Activated CD8-positive, alpha-beta T cell treated with anti-CD3 and anti-CD28 coated beads for 36 hours (primary cell): ENCODE data around the gene CELF2. TPM values are rescaled to one million over a fixed set of nuclear protein-coding genes. Genes with fewer than 3 reads are reported as not detected.

Experiments
- ATAC-seq: fragments of 200-7000 bp; cut with Tn5 transposase; one replicate; pipeline ENCODE4 v1.10.0; 2021; ENCODE audit warnings: mild to moderate bottlenecking, moderate library complexity
- CTCF ChIA-PET: fragments of 350-600 bp; sonication (Branson Sonifier 250); formaldehyde crosslinking; loops from one replicate; lab custom pipeline; 2021; ENCODE audit warnings: antibody characterized with exemption; lab: Charles Lee
- POLR2A ChIA-PET: fragments of 350-600 bp; sonication (Branson Sonifier 250); formaldehyde crosslinking; loops from one replicate; lab custom pipeline; 2021; ENCODE audit warnings: antibody characterized with exemption; lab: Charles Lee
- DNase-seq: peaks from one replicate; pipeline ENCODE4 v3.0.0-alpha.2; 2020
- H3K27ac Mint-ChIP-seq: one replicate; pipeline ENCODE4 v1.8.0; 2021; ENCODE audit warnings: mild to moderate bottlenecking, mixed read lengths
- H3K27me3 Mint-ChIP-seq: one replicate; pipeline ENCODE4 v1.8.0; 2021; ENCODE audit warnings: mixed read lengths
- H3K36me3 Mint-ChIP-seq: one replicate; pipeline ENCODE4 v1.8.0; 2021; ENCODE audit warnings: low read depth, mixed read lengths
- H3K4me1 Mint-ChIP-seq: one replicate; pipeline ENCODE4 v1.8.0; 2021; ENCODE audit warnings: low read depth, mixed read lengths
- H3K4me3 Mint-ChIP-seq: one replicate; pipeline ENCODE4 v1.8.0; 2021; ENCODE audit warnings: mild to moderate bottlenecking, moderate library complexity, mixed read lengths
- H3K9me3 Mint-ChIP-seq: one replicate; pipeline ENCODE4 v1.8.0; 2021; ENCODE audit warnings: mixed read lengths
- intact Hi-C: fragments of 100-400 bp; cut with micrococcal nuclease; formaldehyde crosslinking; loops from one replicate; pipeline ENCODE4 v1.10.0; 2022
- total RNA-seq, 2 experiments: library from RNA; stranded (reverse); gene quantifications; one replicate each; pipeline ENCODE4 v1.2.3, GENCODE V29; 2021
- TF ChIP-seq, protein P1 (sequence below): fragments of 200-600 bp; IDR thresholded peaks from one replicate; pipeline ENCODE4 v1.8.0; 2022; ENCODE audit warnings: antibody characterized with exemption, mild to moderate bottlenecking

The CELF2 gene
- total RNA-seq, 2 experiments from 2014 or later = 132 to 133 TPM

DNA sequence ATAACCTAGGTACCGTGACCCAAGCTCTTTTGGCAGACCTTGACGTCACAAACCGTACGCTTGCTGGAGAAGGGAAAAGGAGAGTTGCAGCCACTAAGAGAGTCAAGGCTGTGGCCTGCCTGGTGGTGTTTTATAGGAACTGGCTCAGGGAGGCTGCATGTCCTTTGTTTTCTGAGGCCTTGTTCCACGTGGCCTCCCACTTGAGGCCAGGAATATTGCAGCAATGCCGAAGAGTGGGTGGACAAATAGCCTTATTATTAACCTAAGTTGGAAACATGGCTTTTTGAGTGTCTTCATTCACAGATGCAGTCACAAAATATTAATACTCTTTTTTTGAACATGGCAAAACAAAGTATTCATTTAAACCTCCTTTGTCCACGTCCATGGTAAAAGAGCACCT, 178.0 kb downstream of the CELF2 start:
- ChIA-PET POLR2A (interaction anchor here (0.6 to 2.3 kb wide), 3 partner anchors 10 to 55 kb away, joined by 3 to 6 read pairs (median 3); no protein-coding TSS in a partner anchor), CTCF (no interaction called here)
- ATAC-seq = no peak
- Mint-ChIP-seq H3K27ac (peak overlapping the region; percentile 79), H3K4me3 (no peak overlapping the region), H3K9me3 (peaks cover 2% of the 10 kb centered on the region), H3K27me3 (no peaks in the 10 kb centered on the region), H3K4me1 (peaks cover 96% of the 10 kb centered on the region), H3K36me3 (peaks cover 93% of the 10 kb centered on the region)
- TF ChIP-seq, protein P1, sequence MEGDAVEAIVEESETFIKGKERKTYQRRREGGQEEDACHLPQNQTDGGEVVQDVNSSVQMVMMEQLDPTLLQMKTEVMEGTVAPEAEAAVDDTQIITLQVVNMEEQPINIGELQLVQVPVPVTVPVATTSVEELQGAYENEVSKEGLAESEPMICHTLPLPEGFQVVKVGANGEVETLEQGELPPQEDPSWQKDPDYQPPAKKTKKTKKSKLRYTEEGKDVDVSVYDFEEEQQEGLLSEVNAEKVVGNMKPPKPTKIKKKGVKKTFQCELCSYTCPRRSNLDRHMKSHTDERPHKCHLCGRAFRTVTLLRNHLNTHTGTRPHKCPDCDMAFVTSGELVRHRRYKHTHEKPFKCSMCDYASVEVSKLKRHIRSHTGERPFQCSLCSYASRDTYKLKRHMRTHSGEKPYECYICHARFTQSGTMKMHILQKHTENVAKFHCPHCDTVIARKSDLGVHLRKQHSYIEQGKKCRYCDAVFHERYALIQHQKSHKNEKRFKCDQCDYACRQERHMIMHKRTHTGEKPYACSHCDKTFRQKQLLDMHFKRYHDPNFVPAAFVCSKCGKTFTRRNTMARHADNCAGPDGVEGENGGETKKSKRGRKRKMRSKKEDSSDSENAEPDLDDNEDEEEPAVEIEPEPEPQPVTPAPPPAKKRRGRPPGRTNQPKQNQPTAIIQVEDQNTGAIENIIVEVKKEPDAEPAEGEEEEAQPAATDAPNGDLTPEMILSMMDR = no peak
- no peak for DNase-seq
- intact Hi-C loops = no loop called here

DNA sequence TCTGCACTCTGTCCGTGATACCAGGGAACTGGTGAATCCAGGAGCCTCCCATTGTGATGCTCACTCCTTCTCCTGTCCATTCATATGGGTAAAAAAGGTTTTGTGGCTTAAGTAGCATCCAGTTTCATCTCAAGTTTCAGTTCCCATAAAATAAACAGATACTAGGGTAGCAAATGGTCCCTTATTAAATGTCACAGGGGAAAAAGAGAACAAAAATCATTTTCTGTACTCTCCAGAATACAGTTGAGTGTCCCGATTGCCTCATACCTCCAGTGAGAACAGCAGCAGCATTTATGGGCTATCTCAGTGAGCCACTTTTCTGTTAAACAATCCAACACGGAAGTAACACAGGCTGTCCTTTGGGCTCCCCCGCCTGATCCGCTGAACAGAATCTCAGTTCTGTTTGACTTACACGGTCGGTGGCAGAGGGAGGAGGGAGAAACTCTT, 179.6 kb downstream of the CELF2 start:
- intact Hi-C loops = no loop called here
- Mint-ChIP-seq H3K4me1 (peaks cover 96% of the 10 kb centered on the region), H3K36me3 (peaks cover 93% of the 10 kb centered on the region), H3K9me3 (peaks cover 6% of the 10 kb centered on the region), H3K27ac (peak overlapping the region; percentile 79), H3K4me3 (no peak overlapping the region), H3K27me3 (no peaks in the 10 kb centered on the region)
- no peak for ATAC-seq
- DNase-seq = no peak
- TF ChIP-seq, protein P1 = no peak
- ChIA-PET CTCF (interaction anchor here (1.5 kb wide), 1 partner anchor 8 kb away, joined by 3 read pairs; no protein-coding TSS in a partner anchor), POLR2A (no interaction called here)

DNA sequence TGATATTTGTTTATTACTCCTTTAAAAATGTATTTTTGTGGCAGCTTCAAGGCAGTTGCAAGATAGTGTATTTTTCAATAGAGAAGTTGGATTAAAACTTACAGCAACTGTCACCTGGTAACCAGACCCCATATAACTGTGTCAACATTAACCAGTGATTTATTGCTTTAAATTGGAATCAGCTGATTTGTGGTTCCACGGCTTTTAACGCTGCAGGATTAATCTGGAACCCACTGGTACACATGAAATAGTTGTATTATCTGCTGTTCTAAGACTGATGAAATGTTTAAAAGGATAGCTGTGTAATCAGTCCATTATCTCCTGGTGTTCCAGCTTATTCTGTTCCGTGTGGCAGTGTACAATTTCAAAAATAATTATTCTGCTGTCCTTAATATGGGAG, 180.2 kb downstream of the CELF2 start:
- CTCF ChIA-PET = interaction anchor here (1.2 to 1.6 kb wide), 3 partner anchors 9 to 40 kb away, joined by 3 to 5 read pairs (median 3); no protein-coding TSS in a partner anchor
- Mint-ChIP-seq H3K9me3 (peaks cover 6% of the 10 kb centered on the region), H3K36me3 (peaks cover 93% of the 10 kb centered on the region), H3K27me3 (no peaks in the 10 kb centered on the region), H3K27ac (peak overlapping the region; percentile 97), H3K4me3 (no peak overlapping the region), H3K4me1 (peaks cover 96% of the 10 kb centered on the region)
- DNase-seq (no peak), ATAC-seq (no peak)
- POLR2A ChIA-PET = interaction anchor here (1.1 kb wide), 1 partner anchor 21 kb away, joined by 3 read pairs; no protein-coding TSS in a partner anchor
- TF ChIP-seq, protein P1 = no peak
- intact Hi-C loops = no loop called here

DNA sequence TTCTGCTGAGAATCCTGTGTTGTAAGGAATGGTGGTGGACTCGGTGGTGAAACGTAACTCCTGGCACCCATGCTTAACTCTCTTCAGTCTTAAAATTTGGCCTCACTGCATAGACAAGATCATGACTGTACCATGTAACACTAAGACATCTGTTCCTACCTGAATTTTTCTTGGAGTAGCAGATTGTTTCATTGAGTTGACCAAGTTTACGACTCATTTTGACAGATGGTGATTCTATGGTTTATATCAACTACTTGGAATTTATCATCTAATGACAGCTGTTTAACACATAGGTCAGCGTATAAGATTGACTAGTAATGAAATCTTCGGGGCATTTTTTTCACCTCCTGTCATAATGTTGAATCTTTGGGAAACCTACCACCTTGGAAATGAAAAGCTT, 184.2 kb downstream of the CELF2 start:
- ChIA-PET CTCF (interaction anchor here (0.6 to 1.8 kb wide), 5 partner anchors 12 to 68 kb away, joined by 3 to 4 read pairs (median 4); no protein-coding TSS in a partner anchor), POLR2A (interaction anchor here (0.8 to 1.9 kb wide), 6 partner anchors 8 to 56 kb away, joined by 3 to 12 read pairs (median 3); no protein-coding TSS in a partner anchor)
- Mint-ChIP-seq H3K27me3 (no peaks in the 10 kb centered on the region), H3K4me3 (no peak overlapping the region), H3K36me3 (peaks cover 97% of the 10 kb centered on the region), H3K4me1 (peaks cover 100% of the 10 kb centered on the region), H3K9me3 (peaks cover 6% of the 10 kb centered on the region), H3K27ac (peak overlapping the region; percentile 97)
- TF ChIP-seq, protein P1 = no peak
- no peak for ATAC-seq
- DNase-seq = no peak
- intact Hi-C loops = no loop called here

DNA sequence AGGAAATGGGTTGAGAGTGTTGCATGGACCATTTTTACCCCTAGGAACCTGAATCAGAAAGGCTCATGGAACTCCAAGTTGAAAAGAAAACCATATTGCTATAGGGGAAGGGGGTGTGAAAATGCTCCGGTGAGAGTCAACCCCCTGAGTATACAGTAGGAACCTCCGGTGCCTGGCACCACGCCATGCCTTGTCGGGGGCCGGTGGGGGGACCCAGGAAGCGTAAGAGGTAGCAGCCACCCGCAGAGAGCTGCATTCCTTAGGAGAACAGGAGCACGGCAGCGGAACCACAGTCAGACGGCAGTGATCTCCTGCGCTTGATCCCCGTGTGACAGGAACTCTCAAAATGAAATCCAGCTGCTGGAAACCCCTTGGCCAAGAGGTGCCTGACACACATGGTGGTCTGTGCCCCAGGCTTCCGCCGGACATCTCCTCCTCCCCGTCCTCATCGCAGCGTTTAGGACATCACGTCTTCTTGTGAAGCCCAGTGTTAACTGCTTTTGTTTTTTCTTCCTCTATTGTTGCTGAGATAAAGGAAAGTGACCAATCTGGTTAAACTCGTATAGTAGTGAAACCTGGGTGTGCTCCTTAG, 186.8 kb downstream of the CELF2 start:
- ATAC-seq (no peak), DNase-seq (no peak)
- H3K36me3 Mint-ChIP-seq = peaks cover 94% of the 10 kb centered on the region
- intact Hi-C loops = no loop called here
- TF ChIP-seq, protein P1 = no peak
- H3K4me1 Mint-ChIP-seq = peaks cover 99% of the 10 kb centered on the region
- H3K27ac Mint-ChIP-seq = peak overlapping the region; percentile 97
- ChIA-PET CTCF (interaction anchor here (0.6 to 1.1 kb wide), 2 partner anchors 22 to 37 kb away, joined by 3 read pairs; no protein-coding TSS in a partner anchor), POLR2A (interaction anchor here (0.8 to 3.8 kb wide), 3 partner anchors 20 to 35 kb away, joined by 3 to 19 read pairs (median 3); no protein-coding TSS in a partner anchor)
- peaks cover 6% of the 10 kb centered on the region for H3K9me3 Mint-ChIP-seq
- H3K27me3 Mint-ChIP-seq = no peaks in the 10 kb centered on the region
- H3K4me3 Mint-ChIP-seq = no peak overlapping the region
